Neural crest cell (in vitro differentiated cells): ENCODE data around the gene PTCH1. TPM values are rescaled to one million over a fixed set of nuclear protein-coding genes. Genes with fewer than 3 reads are reported as not detected.

Experiments
- DNase-seq: peaks from one replicate; pipeline ENCODE4 v3.0.0; 2021; ENCODE audit warnings: low read depth, mixed read lengths, low spot score
- H3K27ac Mint-ChIP-seq: one replicate; pipeline ENCODE4 v1.8.0; 2021; ENCODE audit warnings: mild to moderate bottlenecking, mixed read lengths; ENCODE audit not compliant: unreplicated experiment
- H3K27me3 Mint-ChIP-seq: 2 replicates; pipeline ENCODE4 v1.8.0; 2021; ENCODE audit warnings: low read depth, mild to moderate bottlenecking, mixed read lengths
- H3K36me3 Mint-ChIP-seq: 2 replicates; pipeline ENCODE4 v1.8.0; 2021; ENCODE audit warnings: low read depth, mild to moderate bottlenecking, mixed read lengths
- H3K4me1 Mint-ChIP-seq: 2 replicates; pipeline ENCODE4 v1.8.0; 2021; ENCODE audit warnings: mixed read lengths
- H3K4me3 Mint-ChIP-seq: one replicate; pipeline ENCODE4 v1.8.0; 2021; ENCODE audit warnings: mild to moderate bottlenecking, mixed read lengths
- H3K9me3 Mint-ChIP-seq: 2 replicates; pipeline ENCODE4 v1.8.0; 2021; ENCODE audit warnings: mixed read lengths
- CTCF ChIP-seq: fragments of 200-600 bp; sonication (generic); conservative IDR thresholded peaks from 2 replicates; pipeline ENCODE4 v1.5.0; 2021; ENCODE audit warnings: antibody characterized with exemption, mild to moderate bottlenecking
- total RNA-seq: library from RNA; stranded (reverse); gene quantifications from 2 replicates; pipeline ENCODE4 v1.2.1, GENCODE V29; 2021

PTCH1 gene
- total RNA-seq, 1 donor from 2014 or later, result 75.6 TPM

DNA sequence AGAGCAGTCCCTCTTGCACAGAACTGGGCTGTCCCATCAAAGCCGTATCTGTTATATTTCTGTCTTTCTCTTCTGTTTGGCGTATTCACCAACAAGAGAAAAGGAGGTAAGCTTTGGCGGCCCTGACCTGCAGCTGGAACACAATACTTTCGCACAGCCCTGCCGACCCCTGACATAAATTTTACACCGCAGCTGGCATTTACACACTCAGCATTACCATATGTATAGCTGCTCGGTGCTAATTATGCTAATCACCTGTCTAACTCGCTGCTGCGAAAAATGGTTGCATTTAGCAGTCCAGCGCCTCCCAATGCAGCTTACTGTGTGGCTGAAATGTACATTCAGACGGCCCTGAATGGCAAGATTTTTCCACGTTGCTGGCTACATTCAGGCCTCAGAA is 20.8 kb downstream of the PTCH1 start:
- Mint-ChIP-seq H3K4me1 (peaks cover 93% of the 10 kb centered on the region), H3K4me3 (peak overlapping the region; percentile 79), H3K9me3 (no peaks in the 10 kb centered on the region), H3K27ac (peak overlapping the region; percentile 76), H3K36me3 (peaks cover under 1% of the 10 kb centered on the region), H3K27me3 (no peaks in the 10 kb centered on the region)
- DNase-seq, result peak; percentile 34
- no peak for TF ChIP-seq CTCF

DNA sequence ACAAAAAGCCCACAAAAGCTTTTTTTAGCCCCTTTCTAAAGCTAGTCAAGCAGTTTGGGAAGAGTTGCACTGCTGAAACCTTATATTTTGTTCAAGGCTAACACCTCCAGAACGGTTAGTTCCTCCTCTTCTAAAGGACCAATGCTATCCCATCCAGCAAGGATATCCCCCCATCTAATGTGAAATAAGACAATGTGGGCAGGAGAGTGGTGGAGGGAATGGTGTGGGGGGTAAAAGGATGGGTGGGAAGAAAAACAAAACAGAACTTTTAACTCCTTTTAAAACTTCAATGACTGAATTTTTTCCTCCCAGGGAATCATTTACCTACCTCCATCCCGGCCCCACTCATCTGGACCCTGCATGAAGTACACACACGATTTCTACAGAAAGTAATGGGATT is 21.2 kb downstream of the PTCH1 start:
- DNase-seq, result no peak
- Mint-ChIP-seq H3K4me3 (peak overlapping the region; percentile 79), H3K9me3 (no peaks in the 10 kb centered on the region), H3K36me3 (no peaks in the 10 kb centered on the region), H3K27me3 (no peaks in the 10 kb centered on the region), H3K4me1 (peaks cover 91% of the 10 kb centered on the region), H3K27ac (peak overlapping the region; percentile 39)
- no peak for TF ChIP-seq CTCF

DNA sequence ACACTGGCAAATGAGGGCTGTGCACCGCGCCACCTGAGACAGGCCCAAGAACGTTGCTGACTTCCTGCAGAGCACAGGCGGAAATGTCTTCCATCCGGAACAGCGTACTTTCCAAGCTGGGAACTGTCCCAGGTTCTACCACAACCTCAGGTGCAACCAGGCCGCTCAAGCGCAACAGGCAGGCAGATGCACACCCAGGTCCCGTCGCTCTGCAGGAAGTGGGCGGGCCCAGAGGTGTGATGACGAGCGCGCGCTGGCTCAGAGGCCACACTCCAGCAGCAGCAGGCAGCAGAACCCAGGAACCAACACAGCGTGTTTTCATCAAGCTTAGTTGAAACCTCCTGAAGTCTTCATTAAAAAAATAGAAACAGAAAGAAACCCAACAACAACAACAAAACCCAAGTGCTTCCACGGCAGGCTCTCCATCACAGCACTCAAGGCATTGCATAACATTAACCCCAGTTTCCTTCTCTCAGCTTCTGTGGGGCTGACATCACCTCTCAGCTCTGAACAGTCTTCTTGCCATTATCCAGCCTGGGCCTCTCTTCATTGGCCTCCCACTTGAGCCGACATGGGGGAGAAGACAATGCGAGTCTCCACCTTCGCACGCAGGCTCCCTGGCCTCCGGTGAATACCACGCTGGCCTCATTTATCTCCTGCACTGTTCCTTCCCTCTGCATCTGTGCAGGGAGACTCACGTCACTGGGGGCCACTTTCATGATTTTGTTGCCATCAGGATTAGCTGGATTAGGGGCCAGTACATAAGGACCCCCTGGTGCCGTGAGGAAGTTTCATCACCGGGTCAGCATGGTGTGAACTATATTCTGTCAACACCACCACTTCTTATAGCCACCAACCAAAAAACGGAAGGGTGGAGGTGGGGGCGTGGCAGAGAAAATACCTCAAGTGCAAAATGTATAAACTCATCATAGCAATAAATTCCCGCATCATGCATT is 22.1 kb downstream of the PTCH1 start:
- no peak for TF ChIP-seq CTCF
- Mint-ChIP-seq H3K4me3 (peak overlapping the region; percentile 79), H3K27ac (peak overlapping the region; percentile 95), H3K36me3 (no peaks in the 10 kb centered on the region), H3K4me1 (peaks cover 86% of the 10 kb centered on the region), H3K9me3 (no peaks in the 10 kb centered on the region), H3K27me3 (no peaks in the 10 kb centered on the region)
- DNase-seq, result no peak

- peaks cover 86% of the 10 kb centered on the region for H3K4me1 Mint-ChIP-seq
- no peaks in the 10 kb centered on the region for H3K27me3 Mint-ChIP-seq
- no peak for TF ChIP-seq CTCF
- no peaks in the 10 kb centered on the region for H3K36me3 Mint-ChIP-seq
- H3K9me3 Mint-ChIP-seq, result no peaks in the 10 kb centered on the region
- peak overlapping the region; percentile 95 for H3K27ac Mint-ChIP-seq
- DNase-seq, result no peak
- H3K4me3 Mint-ChIP-seq, result peak overlapping the region; percentile 40
Measured at GRCh38 chr9:95494022-95494415, 22.8 kb downstream of the PTCH1 start.

- peak overlapping the region; percentile 32 for H3K27ac Mint-ChIP-seq
- no peaks in the 10 kb centered on the region for H3K27me3 Mint-ChIP-seq
- no peak for TF ChIP-seq CTCF
- no peak for DNase-seq
- no peaks in the 10 kb centered on the region for H3K36me3 Mint-ChIP-seq
- H3K4me3 Mint-ChIP-seq, result peak overlapping the region; percentile 40
- no peaks in the 10 kb centered on the region for H3K9me3 Mint-ChIP-seq
- H3K4me1 Mint-ChIP-seq, result peaks cover 89% of the 10 kb centered on the region
Measured at GRCh38 chr9:95493402-95493801, 23.4 kb downstream of the PTCH1 start.
